Ureter (tissue), 1 donor: ENCODE results near the gene IPCEF1. TPM values are rescaled to one million over a fixed set of nuclear protein-coding genes. Genes with fewer than 3 reads are reported as not detected.

ENCODE experiments used
- total RNA-seq: library from RNA; stranded (reverse); gene quantifications from one replicate; pipeline ENCODE4 v1.2.4, GENCODE V29; 2023
- donor health status: DM: yes; HTN: yes; CAD: no.

IPCEF1 gene
- total RNA-seq, 1 donor from 2014 or later: 3.2 TPM

Other genes starting within 250 kb of the IPCEF1 start
- 22.1 TPM for gene CNKSR3, start 153.9 kb upstream of the IPCEF1 start, total RNA-seq